Activated CD4-positive, alpha-beta T cell treated with anti-CD3 and anti-CD28 coated beads, Interleukin-2, amount 10 ng/mL, durations not matched to agents 24 days and 14 days (primary cell): ENCODE measurements around the gene TMEM88. TPM values are rescaled to one million over a fixed set of nuclear protein-coding genes. Genes with fewer than 3 reads are reported as not detected.

Experiments used
- DNase-seq: peaks from one replicate; pipeline ENCODE4 v3.0.0; 2022
- H3K27ac Mint-ChIP-seq: one replicate; pipeline ENCODE4 v1.8.0; 2022; ENCODE audit warnings: mild to moderate bottlenecking, mixed read lengths
- H3K27me3 Mint-ChIP-seq: one replicate; pipeline ENCODE4 v1.8.0; 2022; ENCODE audit warnings: mixed read lengths
- H3K36me3 Mint-ChIP-seq: one replicate; pipeline ENCODE4 v1.8.0; 2022; ENCODE audit warnings: low read depth, mild to moderate bottlenecking, mixed read lengths
- H3K4me1 Mint-ChIP-seq: one replicate; pipeline ENCODE4 v1.8.0; 2021; ENCODE audit warnings: mixed read lengths
- H3K4me3 Mint-ChIP-seq: one replicate; pipeline ENCODE4 v1.8.0; 2022; ENCODE audit warnings: mild to moderate bottlenecking, moderate library complexity, mixed read lengths
- H3K9me3 Mint-ChIP-seq: one replicate; pipeline ENCODE4 v1.8.0; 2021; ENCODE audit warnings: mixed read lengths
- intact Hi-C: fragments of 100-400 bp; cut with micrococcal nuclease; formaldehyde crosslinking; loops from one replicate; pipeline ENCODE4 v1.15.1; 2023
- total RNA-seq: library from RNA; stranded (reverse); gene quantifications from 2 replicates; pipeline ENCODE4 v1.2.3, GENCODE V29; 2022

Gene TMEM88
- total RNA-seq, 1 donor from 2014 or later = 7.1 TPM

DNA sequence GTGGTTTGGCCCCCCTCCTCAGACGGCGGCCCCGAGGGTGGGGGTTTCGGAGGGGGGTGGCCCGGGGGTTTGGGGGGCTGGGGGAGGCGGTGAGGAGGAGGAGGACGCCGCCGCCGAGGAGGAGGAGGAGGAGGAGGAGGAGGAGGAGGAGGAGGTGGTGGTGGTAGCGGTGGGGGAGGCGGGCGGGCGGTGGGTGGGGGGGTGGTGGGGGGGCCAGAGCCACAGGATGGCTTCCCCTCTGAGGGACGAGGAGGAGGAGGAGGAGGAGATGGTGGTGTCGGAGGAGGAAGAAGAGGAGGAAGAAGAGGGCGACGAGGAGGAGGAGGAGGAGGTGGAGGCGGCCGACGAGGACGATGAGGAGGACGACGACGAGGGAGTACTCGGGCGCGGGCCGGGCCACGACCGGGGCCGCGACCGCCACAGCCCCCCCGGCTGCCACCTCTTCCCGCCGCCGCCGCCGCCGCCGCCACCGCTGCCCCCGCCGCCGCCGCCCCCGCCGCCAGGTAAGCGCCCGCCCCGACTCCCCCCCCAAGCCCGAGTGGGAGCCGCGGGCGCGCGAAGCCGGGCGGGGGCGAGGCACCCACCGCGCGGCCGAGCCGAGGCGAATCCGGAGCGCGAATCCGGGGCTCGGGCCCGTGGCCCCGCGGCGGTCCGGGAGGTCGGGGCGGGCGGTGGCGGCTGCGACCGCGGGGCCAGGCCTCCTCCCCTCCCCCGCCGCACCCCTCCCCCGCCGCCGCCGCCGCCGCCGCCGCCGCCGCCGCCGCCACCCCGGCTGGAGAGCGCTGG is 29.9 kb downstream of the TMEM88 start:
- H3K27ac Mint-ChIP-seq = peak overlapping the region; percentile 91
- H3K27me3 Mint-ChIP-seq = no peaks in the 10 kb centered on the region
- intact Hi-C loops = loop anchor here (5.0 kb wide), 2 partner anchors 48 to 197 kb away; partner anchors contain the start of genes CNTROB, TP53, TRAPPC1 and WRAP53
- peaks cover 8% of the 10 kb centered on the region for H3K36me3 Mint-ChIP-seq
- peaks cover 5% of the 10 kb centered on the region for H3K4me1 Mint-ChIP-seq
- H3K9me3 Mint-ChIP-seq = no peaks in the 10 kb centered on the region
- H3K4me3 Mint-ChIP-seq = peak overlapping the region; percentile 77
- peak; percentile 80 for DNase-seq

- intact Hi-C loops = loop anchor here (5.0 kb wide), 2 partner anchors 47 to 198 kb away; partner anchors contain the start of genes CNTROB, TP53, TRAPPC1 and WRAP53
- Mint-ChIP-seq H3K36me3 (peaks cover 15% of the 10 kb centered on the region), H3K4me1 (peaks cover 8% of the 10 kb centered on the region), H3K27me3 (no peaks in the 10 kb centered on the region), H3K27ac (peak overlapping the region; percentile 63), H3K4me3 (peak overlapping the region; percentile 54), H3K9me3 (no peaks in the 10 kb centered on the region)
- peak; percentile 85 for DNase-seq
These were observed 30.7 kb downstream of the TMEM88 start for GRCh38 chr17:7885367-7886226.

DNA sequence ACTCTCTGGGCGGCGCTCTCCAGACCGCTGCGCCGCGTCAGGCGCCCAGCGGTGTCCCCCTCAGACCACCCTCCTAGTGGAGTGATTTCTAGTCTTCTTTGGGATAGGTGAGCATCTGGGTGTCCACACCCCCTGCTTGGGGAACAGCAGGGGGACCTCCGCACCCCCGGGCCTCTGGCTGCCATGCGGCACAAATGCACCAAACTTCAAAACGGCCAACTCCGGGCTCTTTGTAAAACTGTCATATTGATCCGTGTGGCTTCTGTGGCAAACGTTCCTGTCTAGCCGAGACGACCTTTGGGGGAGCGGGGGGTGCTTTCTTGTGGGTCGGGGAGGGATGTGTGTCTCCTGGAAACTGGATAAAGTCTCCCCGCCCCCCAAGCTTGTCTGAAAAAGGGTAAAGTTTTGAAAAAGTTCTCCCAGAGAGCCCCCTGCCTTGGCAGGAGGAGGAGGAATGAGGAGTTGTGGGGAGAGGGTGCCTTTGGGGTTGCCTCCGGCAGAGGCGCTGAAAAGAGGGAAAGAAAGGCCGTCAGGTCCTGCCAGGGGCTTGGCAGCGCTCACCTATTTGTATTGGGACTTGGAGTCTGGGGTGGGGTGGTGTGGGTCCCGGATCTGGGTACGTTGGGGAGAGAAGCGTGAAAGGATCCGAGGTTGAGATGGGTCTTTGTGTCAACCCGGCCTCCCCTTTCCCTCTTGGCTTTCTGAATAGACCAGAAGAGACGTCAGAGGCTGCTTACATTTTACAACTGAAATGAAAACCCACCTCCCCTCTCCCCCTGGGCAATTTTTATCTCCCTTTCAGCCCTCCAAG is 31.6 kb downstream of the TMEM88 start:
- Mint-ChIP-seq H3K4me1 (peaks cover 8% of the 10 kb centered on the region), H3K27me3 (no peaks in the 10 kb centered on the region)

DNA sequence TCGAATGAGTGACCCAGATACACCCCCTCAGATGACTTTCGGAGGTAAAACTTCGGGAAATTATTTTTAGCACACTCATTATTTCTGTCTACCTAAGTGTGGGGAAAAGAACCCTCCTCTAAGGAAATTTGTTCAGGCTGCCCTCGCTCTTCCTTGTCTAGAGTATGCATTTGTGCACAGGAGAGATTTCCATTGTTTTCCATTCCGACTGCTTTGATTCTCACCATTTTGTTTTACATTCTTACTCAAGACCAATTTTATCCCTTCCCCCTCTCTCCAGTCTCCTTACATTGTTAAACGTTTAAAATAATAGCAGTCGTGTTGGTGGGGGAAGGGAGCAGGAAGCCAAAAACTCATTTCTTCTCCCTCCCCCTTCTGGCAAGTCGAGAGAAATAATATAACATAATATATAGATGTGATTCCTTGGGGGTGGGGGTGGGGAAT is 32.2 kb downstream of the TMEM88 start:
- Mint-ChIP-seq H3K27me3 (no peaks in the 10 kb centered on the region), H3K36me3 (peaks cover 26% of the 10 kb centered on the region), H3K9me3 (no peaks in the 10 kb centered on the region), H3K4me3 (no peak overlapping the region), H3K4me1 (peaks cover 8% of the 10 kb centered on the region), H3K27ac (no peak overlapping the region)
- no peak for DNase-seq
- intact Hi-C loops = loop anchor here (1.0 to 5.0 kb wide), 5 partner anchors 28 to 200 kb away; partner anchors contain the start of genes CNTROB, NAA38, TP53 and TRAPPC1

More for the DNA sequence above, 31.6 kb downstream of the TMEM88 start:
- H3K36me3 Mint-ChIP-seq = peaks cover 22% of the 10 kb centered on the region
- H3K4me3 Mint-ChIP-seq = no peak overlapping the region
- peak; percentile 87 for DNase-seq
- no peaks in the 10 kb centered on the region for H3K9me3 Mint-ChIP-seq
- intact Hi-C loops = loop anchor here (1.0 to 5.0 kb wide), 5 partner anchors 29 to 199 kb away; partner anchors contain the start of genes CNTROB, NAA38, TP53 and TRAPPC1
- H3K27ac Mint-ChIP-seq = no peak overlapping the region

GRCh38 chr17:7887482-7888183 is 32.8 kb downstream of the TMEM88 start:
- H3K4me1 Mint-ChIP-seq = peaks cover 9% of the 10 kb centered on the region

GRCh38 chr17:7888184-7888920 is 33.5 kb downstream of the TMEM88 start, which contains the start of gene CHD3:
Gene CHD3 (plus strand): TSS chr17:7888789. CDS start chr17:7889001, 212 bp downstream.
- peaks cover 9% of the 10 kb centered on the region for H3K4me1 Mint-ChIP-seq
- peak; percentile 83 for DNase-seq
- peaks cover 29% of the 10 kb centered on the region for H3K36me3 Mint-ChIP-seq
- no peaks in the 10 kb centered on the region for H3K27me3 Mint-ChIP-seq
- H3K27ac Mint-ChIP-seq = peak within 1 kb of the TSS; percentile 47
- no peak within 1 kb of the TSS for H3K4me3 Mint-ChIP-seq
- intact Hi-C loops = loop anchor here (5.0 kb wide), 2 partner anchors 44 to 201 kb away; partner anchors contain the start of genes CNTROB, TP53, TRAPPC1 and WRAP53
- no peaks in the 10 kb centered on the region for H3K9me3 Mint-ChIP-seq

More at GRCh38 chr17:7887482-7888183, 32.8 kb downstream of the TMEM88 start:
- Mint-ChIP-seq H3K9me3 (no peaks in the 10 kb centered on the region), H3K36me3 (peaks cover 28% of the 10 kb centered on the region), H3K27me3 (no peaks in the 10 kb centered on the region), H3K4me3 (no peak overlapping the region), H3K27ac (no peak overlapping the region)
- DNase-seq = peak; percentile 95
- intact Hi-C loops = loop anchor here (1.0 to 5.0 kb wide), 5 partner anchors 28 to 200 kb away; partner anchors contain the start of genes CNTROB, NAA38, TP53 and TRAPPC1

DNA sequence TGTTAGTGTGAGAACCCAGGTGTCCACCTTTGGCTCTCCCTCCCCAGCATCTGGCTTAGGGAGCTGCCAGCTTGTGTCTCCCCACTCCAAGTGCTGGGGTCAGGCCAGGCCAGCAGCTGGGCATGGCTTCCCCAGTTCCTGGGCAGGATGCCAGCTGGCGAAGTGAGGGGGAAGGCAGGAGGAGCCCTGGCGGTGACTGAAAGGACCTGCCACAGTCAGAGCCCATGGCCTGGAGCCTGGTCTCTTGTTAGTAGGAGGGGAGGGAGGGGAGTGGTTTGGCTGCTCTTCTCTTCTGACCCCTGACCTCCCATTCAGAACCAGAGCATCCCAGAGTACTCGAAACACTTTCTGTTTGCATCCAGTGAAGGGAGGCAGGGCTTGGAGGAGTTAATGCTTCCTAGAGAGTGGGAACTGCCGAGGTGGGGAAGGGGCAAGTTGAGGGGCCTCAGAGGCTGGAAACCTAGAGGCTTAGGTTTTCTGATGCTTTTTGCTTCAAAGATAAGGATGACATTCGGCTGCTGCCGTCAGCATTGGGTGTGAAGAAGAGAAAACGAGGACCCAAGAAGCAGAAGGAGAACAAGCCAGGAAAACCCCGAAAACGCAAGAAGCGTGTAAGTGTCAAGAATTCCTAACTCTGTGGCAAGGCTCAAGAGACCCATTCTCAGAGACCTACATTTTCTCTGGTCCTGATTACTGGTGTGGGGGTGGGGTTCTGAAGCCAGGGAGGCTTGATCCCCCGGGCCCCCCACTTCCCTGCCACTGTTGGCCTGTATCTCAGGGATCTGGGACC is 34.5 kb downstream of the TMEM88 start:
- intact Hi-C loops = loop anchor here (5.0 kb wide), 2 partner anchors 43 to 202 kb away; partner anchors contain the start of genes CNTROB, TP53, TRAPPC1 and WRAP53
- Mint-ChIP-seq H3K36me3 (peaks cover 38% of the 10 kb centered on the region), H3K4me3 (no peak overlapping the region), H3K27ac (peak overlapping the region; percentile 47), H3K4me1 (peaks cover 9% of the 10 kb centered on the region), H3K27me3 (no peaks in the 10 kb centered on the region), H3K9me3 (no peaks in the 10 kb centered on the region)
- DNase-seq = peak; percentile 67

GRCh38 chr17:7893187-7893880 is 38.5 kb downstream of the TMEM88 start:
- intact Hi-C loops = no loop called here
- peaks cover 66% of the 10 kb centered on the region for H3K36me3 Mint-ChIP-seq
- H3K27ac Mint-ChIP-seq = no peak overlapping the region
- no peak for DNase-seq
- peaks cover 23% of the 10 kb centered on the region for H3K4me1 Mint-ChIP-seq
- no peaks in the 10 kb centered on the region for H3K27me3 Mint-ChIP-seq
- no peak overlapping the region for H3K4me3 Mint-ChIP-seq
- H3K9me3 Mint-ChIP-seq = no peaks in the 10 kb centered on the region

DNA sequence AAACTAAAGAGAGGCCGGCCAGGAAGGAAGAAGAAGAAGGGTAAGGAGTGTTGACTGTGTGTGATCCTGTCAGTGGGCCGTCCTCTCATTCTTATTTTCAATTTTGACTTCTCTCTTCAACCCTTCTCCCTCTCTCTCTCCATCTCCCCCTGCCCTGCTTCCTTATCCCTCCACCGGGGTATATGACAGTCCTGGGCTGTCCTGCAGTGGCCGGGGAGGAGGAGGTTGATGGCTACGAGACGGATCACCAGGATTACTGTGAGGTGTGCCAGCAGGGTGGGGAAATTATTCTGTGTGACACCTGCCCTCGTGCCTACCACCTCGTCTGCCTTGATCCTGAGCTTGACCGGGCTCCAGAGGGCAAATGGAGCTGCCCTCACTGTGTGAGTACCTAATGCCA is 39.4 kb downstream of the TMEM88 start:
- no peaks in the 10 kb centered on the region for H3K9me3 Mint-ChIP-seq
- H3K27me3 Mint-ChIP-seq = no peaks in the 10 kb centered on the region
- DNase-seq = no peak
- H3K27ac Mint-ChIP-seq = no peak overlapping the region
- no peak overlapping the region for H3K4me3 Mint-ChIP-seq
- H3K4me1 Mint-ChIP-seq = peaks cover 23% of the 10 kb centered on the region
- peaks cover 74% of the 10 kb centered on the region for H3K36me3 Mint-ChIP-seq
- intact Hi-C loops = no loop called here

GRCh38 chr17:7894866-7895265 is 40.0 kb downstream of the TMEM88 start:
- Mint-ChIP-seq H3K27me3 (no peaks in the 10 kb centered on the region), H3K4me1 (peaks cover 23% of the 10 kb centered on the region), H3K36me3 (peaks cover 77% of the 10 kb centered on the region), H3K9me3 (no peaks in the 10 kb centered on the region), H3K27ac (peak overlapping the region; percentile 6), H3K4me3 (no peak overlapping the region)
- DNase-seq = no peak
- intact Hi-C loops = no loop called here

DNA sequence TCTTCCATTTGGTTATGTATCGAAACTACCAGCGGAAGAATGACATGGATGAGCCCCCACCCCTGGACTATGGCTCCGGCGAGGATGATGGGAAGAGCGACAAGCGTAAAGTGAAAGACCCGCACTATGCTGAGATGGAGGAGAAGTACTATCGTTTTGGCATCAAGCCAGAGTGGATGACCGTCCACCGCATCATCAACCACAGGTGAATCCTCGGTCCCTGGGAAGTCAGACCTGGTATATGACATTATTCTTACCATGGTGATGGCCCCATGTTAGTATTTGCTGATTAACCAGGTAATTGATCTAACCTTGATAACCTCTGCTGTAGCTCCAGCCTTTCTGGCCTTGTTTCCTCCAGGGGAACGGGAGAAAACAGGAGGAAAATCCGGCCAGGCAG is 42.2 kb downstream of the TMEM88 start:
- Mint-ChIP-seq H3K9me3 (no peaks in the 10 kb centered on the region), H3K27me3 (no peaks in the 10 kb centered on the region), H3K4me1 (peaks cover 19% of the 10 kb centered on the region), H3K27ac (peak overlapping the region; percentile 2), H3K4me3 (no peak overlapping the region), H3K36me3 (peaks cover 78% of the 10 kb centered on the region)
- no peak for DNase-seq
- intact Hi-C loops = no loop called here
